HL-60 (cell line): ENCODE data around the gene ACVR1.

Experiments
- POLR2AphosphoS5 ChIP-seq: IDR thresholded peaks from 2 replicates; pipeline ENCODE4 v1.6.1; 2012; ENCODE audit warnings: low read depth
- TF ChIP-seq, protein P1 (sequence below): IDR thresholded peaks from one replicate; pipeline ENCODE4 v1.5.1; 2011; ENCODE audit warnings: low read length, control low read depth, inconsistent platforms; ENCODE audit not compliant: insufficient read depth

GRCh38 chr2:157747280-157747679, 128.8 kb downstream of the ACVR1 start:
- TF ChIP-seq, protein P1, sequence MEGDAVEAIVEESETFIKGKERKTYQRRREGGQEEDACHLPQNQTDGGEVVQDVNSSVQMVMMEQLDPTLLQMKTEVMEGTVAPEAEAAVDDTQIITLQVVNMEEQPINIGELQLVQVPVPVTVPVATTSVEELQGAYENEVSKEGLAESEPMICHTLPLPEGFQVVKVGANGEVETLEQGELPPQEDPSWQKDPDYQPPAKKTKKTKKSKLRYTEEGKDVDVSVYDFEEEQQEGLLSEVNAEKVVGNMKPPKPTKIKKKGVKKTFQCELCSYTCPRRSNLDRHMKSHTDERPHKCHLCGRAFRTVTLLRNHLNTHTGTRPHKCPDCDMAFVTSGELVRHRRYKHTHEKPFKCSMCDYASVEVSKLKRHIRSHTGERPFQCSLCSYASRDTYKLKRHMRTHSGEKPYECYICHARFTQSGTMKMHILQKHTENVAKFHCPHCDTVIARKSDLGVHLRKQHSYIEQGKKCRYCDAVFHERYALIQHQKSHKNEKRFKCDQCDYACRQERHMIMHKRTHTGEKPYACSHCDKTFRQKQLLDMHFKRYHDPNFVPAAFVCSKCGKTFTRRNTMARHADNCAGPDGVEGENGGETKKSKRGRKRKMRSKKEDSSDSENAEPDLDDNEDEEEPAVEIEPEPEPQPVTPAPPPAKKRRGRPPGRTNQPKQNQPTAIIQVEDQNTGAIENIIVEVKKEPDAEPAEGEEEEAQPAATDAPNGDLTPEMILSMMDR, result no peak
- no peak for TF ChIP-seq POLR2AphosphoS5
